RKO (cell line): ENCODE results near the gene OR4F17.
"Not testable (repeated sequence)": the region's sequence is repeated elsewhere in the genome, so short reads cannot be mapped to it uniquely, and the experiment has no call there.

Experiments
- DNase-seq: peaks from one replicate; pipeline ENCODE4 v3.0.0-alpha.2; 2016; ENCODE audit warnings: low spot score

The OR4F17 gene

GRCh38 chr19:106804-107203 is at the start of gene OR4F17:
Gene OR4F17, plus strand, starts transcription at chr19:107104. Its CDS starts 3,575 bp downstream, at chr19:110679.
- DNase-seq = not testable (repeated sequence)

DNA sequence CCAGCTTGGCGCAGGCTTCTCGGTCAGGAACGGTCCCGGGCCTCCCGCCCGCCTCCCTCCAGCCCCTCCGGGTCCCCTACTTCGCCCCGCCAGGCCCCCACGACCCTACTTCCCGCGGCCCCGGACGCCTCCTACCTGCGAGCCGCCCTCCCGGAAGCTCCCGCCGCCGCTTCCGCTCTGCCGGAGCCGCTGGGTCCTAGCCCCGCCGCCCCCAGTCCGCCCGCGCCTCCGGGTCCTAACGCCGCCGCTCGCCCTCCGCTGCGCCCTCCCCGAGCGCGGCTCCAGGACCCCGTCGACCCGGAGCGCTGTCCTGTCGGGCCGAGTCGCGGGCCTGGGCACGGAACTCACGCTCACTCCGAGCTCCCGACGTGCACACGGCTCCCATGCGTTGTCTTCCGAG is 36.1 kb upstream of the OR4F17 start:
- not testable (repeated sequence) for DNase-seq

DNA sequence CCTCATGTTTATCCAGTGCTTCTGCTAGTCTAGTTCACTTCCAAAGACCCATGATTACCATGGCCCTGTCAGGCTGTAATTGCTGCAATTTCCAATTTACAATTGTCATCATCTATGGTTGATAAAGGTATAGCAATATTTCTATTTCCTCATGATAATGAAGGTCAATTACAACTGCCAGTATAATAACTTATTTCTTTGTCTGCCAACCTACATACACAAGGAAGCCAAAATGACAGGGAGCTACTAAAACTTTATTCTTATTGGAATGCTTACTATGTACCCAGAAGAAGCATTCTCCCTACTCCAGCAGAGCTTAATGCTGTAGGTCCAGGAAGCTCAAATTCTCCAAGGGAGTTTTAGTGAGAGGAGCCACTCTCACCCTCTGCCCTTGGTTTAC is 24.0 kb upstream of the OR4F17 start:
- not testable (repeated sequence) for DNase-seq

- not testable (repeated sequence) for DNase-seq
These were observed 23.3 kb upstream of the OR4F17 start for GRCh38 chr19:83626-84025.

GRCh38 chr19:90678-91077 is 16.2 kb upstream of the OR4F17 start:
- DNase-seq = not testable (repeated sequence)

- not testable (repeated sequence) for DNase-seq
These were observed 12.1 kb upstream of the OR4F17 start for GRCh38 chr19:94794-95193.

DNA sequence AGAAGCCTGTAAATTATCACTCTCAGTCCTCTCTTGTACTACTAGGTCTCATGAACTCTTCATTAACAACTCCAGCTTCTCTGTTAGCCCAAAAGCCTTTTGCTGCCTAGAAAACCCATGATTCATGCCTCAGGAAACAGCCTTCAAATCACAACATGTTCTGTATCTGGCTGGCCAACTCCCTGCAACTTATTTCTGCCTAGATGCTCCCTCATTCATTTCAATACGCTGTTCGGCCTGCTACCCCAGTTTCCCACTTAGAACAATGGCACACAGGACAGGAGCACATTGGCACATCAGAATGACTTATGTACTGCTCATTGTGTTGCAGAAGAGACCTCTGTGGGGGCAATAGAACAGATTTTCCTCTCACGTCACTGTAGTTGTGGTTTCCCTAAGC is 9.3 kb upstream of the OR4F17 start:
- not testable (repeated sequence) for DNase-seq

GRCh38 chr19:120443-121140 is 13.7 kb downstream of the OR4F17 start:
- DNase-seq = not testable (repeated sequence)
